Measurements from ENCODE around the gene SELENOK.
A peak's percentile ranks its signal among the peaks of the same experiment; 100 is the strongest.

The SELENOK gene

GRCh38 chr3:53841296-53841695 is 50.4 kb downstream of the SELENOK start:
- no peak for DNase-seq

- DNase-seq, result peak; percentile 72
These were observed 54.3 kb downstream of the SELENOK start for GRCh38 chr3:53837331-53837730.

- no peak for DNase-seq
These were observed 55.4 kb downstream of the SELENOK start for GRCh38 chr3:53836084-53836872.

GRCh38 chr3:53835257-53835656 is 56.4 kb downstream of the SELENOK start:
- no peak for DNase-seq

GRCh38 chr3:53834429-53835095 is 57.1 kb downstream of the SELENOK start:
- peak; percentile 97 for DNase-seq

All from inflammatory macrophage treated with lipopolysaccharide for 4 hours (primary cell).